ENCODE measurements around the gene TCHP.

TCHP gene

DNA sequence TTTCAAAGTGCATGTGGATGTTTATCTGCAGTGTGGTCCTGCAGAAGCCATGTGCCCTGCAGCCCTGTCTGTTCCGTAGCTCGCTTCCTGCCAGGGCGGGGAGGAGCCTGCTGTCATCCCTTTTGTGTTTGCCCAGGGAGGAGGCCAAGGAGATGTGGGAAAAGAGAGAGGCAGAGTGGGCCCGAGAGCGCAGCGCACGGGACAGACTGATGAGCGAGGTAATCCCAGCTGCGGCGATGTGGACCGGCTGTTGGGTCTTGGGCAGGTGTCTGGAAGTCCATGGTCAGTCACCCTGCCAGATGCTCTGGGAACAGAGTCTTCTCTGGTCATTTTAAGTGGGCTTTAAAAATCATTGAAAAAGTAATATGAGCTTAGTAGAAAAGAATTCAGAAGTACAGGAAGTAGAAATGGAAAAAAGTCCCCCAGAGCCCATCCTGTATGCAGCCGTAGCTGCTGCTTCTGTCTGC lies 12.8 kb downstream of the TCHP start:
- no peaks in the 10 kb centered on the region for H3K9me3 ChIP-seq
- H3K36me3 ChIP-seq: peaks cover 69% of the 10 kb centered on the region

DNA sequence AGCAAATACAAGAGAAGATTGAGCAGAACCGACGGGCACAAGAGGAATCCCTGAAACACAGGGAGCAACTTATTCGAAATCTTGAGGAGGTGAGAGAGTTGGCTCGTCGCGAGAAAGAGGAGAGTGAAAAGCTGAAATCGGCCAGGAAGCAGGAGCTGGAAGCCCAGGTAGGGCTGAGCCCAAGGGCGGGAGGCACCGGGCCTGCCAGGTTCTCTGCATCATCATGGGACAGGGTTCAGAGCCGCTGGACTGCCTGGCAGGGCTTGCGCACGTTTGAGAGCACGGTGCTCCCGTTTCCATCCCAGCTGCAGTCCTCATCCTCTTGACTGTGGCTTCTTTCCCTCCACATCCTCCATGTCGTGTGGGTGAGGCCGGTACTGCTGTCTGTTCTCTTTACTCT lies 14.4 kb downstream of the TCHP start:
- Histone ChIP-seq H3K4me1 (peaks cover 16% of the 10 kb centered on the region), H3K27me3 (no peaks in the 10 kb centered on the region), H3K9me3 (no peaks in the 10 kb centered on the region), H3K36me3 (peaks cover 65% of the 10 kb centered on the region), H3K4me3 (ENCODE audit: low read depth, low read length) (no peak overlapping the region)
- TF ChIP-seq, protein P1, sequence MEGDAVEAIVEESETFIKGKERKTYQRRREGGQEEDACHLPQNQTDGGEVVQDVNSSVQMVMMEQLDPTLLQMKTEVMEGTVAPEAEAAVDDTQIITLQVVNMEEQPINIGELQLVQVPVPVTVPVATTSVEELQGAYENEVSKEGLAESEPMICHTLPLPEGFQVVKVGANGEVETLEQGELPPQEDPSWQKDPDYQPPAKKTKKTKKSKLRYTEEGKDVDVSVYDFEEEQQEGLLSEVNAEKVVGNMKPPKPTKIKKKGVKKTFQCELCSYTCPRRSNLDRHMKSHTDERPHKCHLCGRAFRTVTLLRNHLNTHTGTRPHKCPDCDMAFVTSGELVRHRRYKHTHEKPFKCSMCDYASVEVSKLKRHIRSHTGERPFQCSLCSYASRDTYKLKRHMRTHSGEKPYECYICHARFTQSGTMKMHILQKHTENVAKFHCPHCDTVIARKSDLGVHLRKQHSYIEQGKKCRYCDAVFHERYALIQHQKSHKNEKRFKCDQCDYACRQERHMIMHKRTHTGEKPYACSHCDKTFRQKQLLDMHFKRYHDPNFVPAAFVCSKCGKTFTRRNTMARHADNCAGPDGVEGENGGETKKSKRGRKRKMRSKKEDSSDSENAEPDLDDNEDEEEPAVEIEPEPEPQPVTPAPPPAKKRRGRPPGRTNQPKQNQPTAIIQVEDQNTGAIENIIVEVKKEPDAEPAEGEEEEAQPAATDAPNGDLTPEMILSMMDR (IDR thresholded peaks at IDR 0.05; ENCODE audit: low read depth, low read length): no peak
- DNase-seq: no peak

More for the DNA sequence above, 12.8 kb downstream of the TCHP start:
- Histone ChIP-seq H3K4me1 (peaks cover 11% of the 10 kb centered on the region; the same call in 1 of the 2 replicates), H3K4me3 (ENCODE audit: low read depth, low read length) (no peak overlapping the region), H3K27me3 (no peaks in the 10 kb centered on the region)
- peak; percentile 60 for DNase-seq
- TF ChIP-seq, protein P1 (IDR thresholded peaks at IDR 0.05; ENCODE audit: low read depth, low read length): no peak

DNA sequence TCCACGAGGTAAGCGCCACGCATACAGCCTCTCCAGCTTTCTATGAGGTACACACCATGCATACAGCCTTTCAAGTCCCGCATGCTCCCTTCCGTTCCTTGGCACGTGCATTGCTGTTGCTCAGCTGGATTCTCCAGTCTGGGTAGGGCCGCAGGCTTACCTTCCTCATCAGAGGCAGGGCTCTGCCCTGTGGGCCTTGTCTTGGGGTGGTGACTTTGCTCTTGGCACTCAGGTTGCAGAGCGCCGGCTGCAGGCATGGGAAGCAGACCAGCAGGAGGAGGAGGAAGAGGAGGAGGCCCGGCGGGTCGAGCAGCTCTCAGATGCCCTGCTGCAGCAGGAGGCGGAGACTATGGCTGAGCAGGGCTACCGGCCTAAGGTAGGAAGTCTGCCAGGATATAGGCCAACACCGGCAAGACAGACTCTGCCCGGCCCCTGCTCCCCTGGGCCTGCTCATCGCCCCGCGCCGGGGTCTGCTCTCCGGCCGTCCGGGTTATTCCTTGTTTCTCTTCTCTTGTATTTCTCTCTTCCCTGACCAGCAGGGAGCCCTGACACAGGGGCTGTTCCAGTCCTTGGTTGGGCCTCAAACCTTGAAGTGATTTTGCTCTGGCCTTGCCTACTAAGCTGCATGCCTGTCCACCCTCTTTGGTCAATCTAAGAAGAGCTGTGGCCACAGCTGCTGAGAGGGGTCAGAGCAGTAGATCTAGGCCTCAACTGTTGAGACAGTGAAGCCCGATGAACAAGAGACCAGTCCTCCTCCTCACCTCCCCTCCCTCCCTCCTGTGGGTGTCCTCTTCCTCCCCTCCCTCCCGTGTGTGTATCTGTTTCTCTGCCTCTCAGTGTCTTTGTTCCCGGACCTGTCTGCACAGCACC lies 15.3 kb downstream of the TCHP start:
- Histone ChIP-seq H3K4me1 (peaks cover 16% of the 10 kb centered on the region), H3K9me3 (no peaks in the 10 kb centered on the region), H3K27me3 (no peaks in the 10 kb centered on the region), H3K36me3 (peaks cover 57% of the 10 kb centered on the region), H3K4me3 (ENCODE audit: low read depth, low read length) (no peak overlapping the region)
- TF ChIP-seq, protein P1 (IDR thresholded peaks at IDR 0.05; ENCODE audit: low read depth, low read length): no peak
- no peak for DNase-seq

DNA sequence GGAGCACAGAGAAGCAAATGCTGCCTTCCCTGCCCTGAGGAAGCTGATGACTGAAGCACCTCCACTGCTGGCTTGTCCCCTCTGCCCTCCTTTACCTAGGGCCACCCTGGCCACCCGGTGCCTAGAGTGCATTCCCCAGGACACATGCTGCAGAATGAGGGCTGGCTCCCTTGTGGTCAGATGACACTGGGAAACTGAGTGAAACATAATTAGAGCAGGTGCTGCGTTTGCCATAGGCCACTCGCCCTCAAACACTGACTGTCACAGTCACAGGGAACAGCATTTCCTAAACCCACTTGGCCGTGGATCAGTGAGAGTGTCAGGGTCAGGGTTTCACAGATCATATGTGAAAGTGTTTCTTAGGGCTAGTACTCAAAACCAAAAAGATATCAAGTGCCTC lies 16.0 kb downstream of the TCHP start:
- peaks cover 51% of the 10 kb centered on the region for H3K36me3 ChIP-seq
- no peaks in the 10 kb centered on the region for H3K9me3 ChIP-seq
- no peak for DNase-seq
- TF ChIP-seq, protein P1 (IDR thresholded peaks at IDR 0.05; ENCODE audit: low read depth, low read length): no peak
- no peaks in the 10 kb centered on the region for H3K27me3 ChIP-seq
- no peak overlapping the region for H3K4me3 ChIP-seq (ENCODE audit: low read depth, low read length)
- peaks cover 16% of the 10 kb centered on the region for H3K4me1 ChIP-seq

DNA sequence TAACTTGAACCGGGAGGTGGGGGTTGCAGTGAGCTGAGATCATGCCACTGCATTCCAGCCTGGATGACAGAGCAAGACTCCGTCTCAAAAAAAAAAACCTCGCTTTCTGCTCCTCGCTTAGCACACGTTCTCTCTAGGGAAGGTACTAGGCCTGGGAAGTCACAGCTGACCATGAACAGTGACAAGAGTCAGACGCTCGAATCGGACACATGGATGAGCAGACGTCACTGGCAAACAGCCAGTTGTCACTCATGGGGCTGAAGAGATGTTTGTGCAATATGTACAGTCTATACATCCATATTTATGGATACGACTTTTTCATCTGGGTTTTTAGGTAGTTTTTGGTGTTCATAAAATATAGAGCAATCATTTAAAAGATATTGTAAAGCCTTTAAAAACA lies 19.4 kb downstream of the TCHP start:
- Histone ChIP-seq H3K4me3 (ENCODE audit: low read depth, low read length) (no peak overlapping the region), H3K27me3 (no peaks in the 10 kb centered on the region), H3K36me3 (peaks cover 38% of the 10 kb centered on the region), H3K9me3 (no peaks in the 10 kb centered on the region), H3K4me1 (peaks cover 5% of the 10 kb centered on the region)
- TF ChIP-seq, protein P1 (IDR thresholded peaks at IDR 0.05; ENCODE audit: low read depth, low read length): no peak
- DNase-seq: peak; percentile 78

DNA sequence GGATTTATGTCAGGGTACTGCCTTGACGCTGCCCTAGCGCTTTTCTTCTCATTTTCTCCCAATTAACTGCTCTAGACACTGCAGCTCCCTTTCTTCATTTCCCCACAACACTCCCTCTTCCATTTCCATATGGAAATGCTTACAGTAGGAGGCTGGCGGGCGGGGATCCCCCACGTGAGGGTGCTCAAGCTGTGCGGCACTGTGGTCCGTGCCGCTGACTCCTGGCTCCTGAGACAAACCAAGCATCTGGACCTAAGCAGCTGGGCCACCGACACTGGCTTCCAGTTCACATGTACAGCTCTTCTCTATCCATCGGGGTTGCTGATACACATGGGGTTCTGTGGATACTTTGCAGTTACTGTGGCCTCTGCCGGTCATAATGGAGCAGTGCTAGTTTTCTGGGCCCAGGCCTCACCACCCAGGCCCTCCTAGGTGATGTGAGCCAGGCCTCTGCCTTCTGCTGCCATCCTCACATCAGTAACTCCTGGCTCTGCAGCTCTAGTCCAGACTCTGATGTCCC lies 20.2 kb downstream of the TCHP start:
- TF ChIP-seq, protein P1 (IDR thresholded peaks at IDR 0.05; ENCODE audit: low read depth, low read length): no peak
- H3K9me3 ChIP-seq: no peaks in the 10 kb centered on the region
- peaks cover 5% of the 10 kb centered on the region for H3K4me1 ChIP-seq
- no peak overlapping the region for H3K4me3 ChIP-seq (ENCODE audit: low read depth, low read length)
- peaks cover 33% of the 10 kb centered on the region for H3K36me3 ChIP-seq
- no peak for DNase-seq
- no peaks in the 10 kb centered on the region for H3K27me3 ChIP-seq
